H1 (cell line): Measurements from ENCODE around the gene THBS1.

Experiments
- CHD2 ChIP-seq: IDR thresholded peaks from 2 replicates; pipeline ENCODE4 v1.6.1; 2012; ENCODE audit warnings: low read length, improper control_type of control experiment
- EGR1 ChIP-seq: IDR thresholded peaks from 2 replicates; pipeline ENCODE4 v1.6.1; 2011; ENCODE audit warnings: low read depth, low read length, borderline replicate concordance
- EZH2 ChIP-seq: fragments of 200-600 bp; sonication (generic); IDR thresholded peaks from 2 replicates; pipeline ENCODE4 v1.7.1; 2012; ENCODE audit warnings: low read depth, mild to moderate bottlenecking, moderate library complexity, low read length, inconsistent platforms; ENCODE audit not compliant: severe bottlenecking
- POLR2A ChIP-seq, 2 experiments: IDR thresholded peaks; 1 replicate in 1 of 2; 2 replicates in 1 of 2; pipeline ENCODE4 v1.6.1; 2011; ENCODE audit warnings: low read depth in 2 of 2, low read length in 2 of 2, mild to moderate bottlenecking in 2 of 2; ENCODE audit errors: control extremely low read depth in 1 of 2
- POLR2AphosphoS5 ChIP-seq: IDR thresholded peaks from 2 replicates; pipeline ENCODE4 v1.6.1; 2011; ENCODE audit warnings: low read depth, low read length
- SIRT6 ChIP-seq: IDR thresholded peaks from one replicate; pipeline ENCODE4 v1.7.1; 2012; ENCODE audit warnings: low read length, inconsistent platforms
- TBP ChIP-seq: IDR thresholded peaks from 2 replicates; pipeline ENCODE4 v1.6.1; 2011; ENCODE audit warnings: low read depth, low read length, improper control_type of control experiment
- ZNF274 ChIP-seq: IDR thresholded peaks from 2 replicates; pipeline ENCODE4 v1.7.0; 2012; ENCODE audit warnings: low read length, borderline replicate concordance; ENCODE audit errors: extremely low read depth
- TF ChIP-seq, protein P1 (sequence below), 3 experiments: IDR thresholded peaks; 1 replicate in 2 of 3; 2 replicates in 1 of 3; pipeline versions ENCODE4 v1.5.1 to v1.6.1; 2011; ENCODE audit warnings: low read length in 3 of 3, mild to moderate bottlenecking in 3 of 3, inconsistent platforms in 2 of 3, low read depth in 1 of 3, moderate library complexity in 1 of 3; ENCODE audit not compliant: insufficient read depth in 1 of 3; ENCODE audit errors: control extremely low read depth in 1 of 3
- TF ChIP-seq, protein P2 (sequence below): IDR thresholded peaks from 2 replicates; pipeline ENCODE4 v1.6.1; 2012; ENCODE audit warnings: inconsistent platforms

DNA sequence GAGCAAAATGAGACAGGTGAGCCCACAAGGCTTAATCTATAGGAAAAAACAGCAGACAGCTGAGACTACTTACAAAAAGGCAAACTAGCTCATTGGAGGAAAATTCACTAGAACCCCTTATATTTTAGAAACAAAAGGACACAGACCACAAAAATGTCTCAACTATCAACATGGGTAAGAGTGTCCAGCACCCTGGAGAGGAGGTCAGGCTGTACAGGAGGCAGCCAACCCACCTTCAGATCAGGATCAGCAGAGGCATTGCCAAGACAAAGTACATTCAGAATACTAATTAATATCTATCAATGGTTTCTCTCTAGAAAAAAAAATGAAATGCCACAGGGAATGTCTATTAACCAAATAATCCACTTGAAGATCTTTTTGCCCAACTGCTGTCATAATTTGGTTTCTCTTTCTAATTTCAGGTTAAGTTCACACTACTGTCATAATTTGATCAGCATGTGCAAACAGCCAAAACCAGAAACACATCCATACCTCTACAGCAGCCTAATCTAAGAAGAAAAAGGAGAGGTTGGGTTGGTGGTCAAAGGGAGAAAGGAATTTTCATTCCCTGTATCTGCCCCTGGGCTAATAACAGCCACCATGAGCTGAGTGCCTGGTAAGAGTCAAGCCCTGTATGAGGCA, 26.0 kb upstream of the THBS1 start:
- TF ChIP-seq POLR2AphosphoS5 = no peak
- TF ChIP-seq, protein P1, sequence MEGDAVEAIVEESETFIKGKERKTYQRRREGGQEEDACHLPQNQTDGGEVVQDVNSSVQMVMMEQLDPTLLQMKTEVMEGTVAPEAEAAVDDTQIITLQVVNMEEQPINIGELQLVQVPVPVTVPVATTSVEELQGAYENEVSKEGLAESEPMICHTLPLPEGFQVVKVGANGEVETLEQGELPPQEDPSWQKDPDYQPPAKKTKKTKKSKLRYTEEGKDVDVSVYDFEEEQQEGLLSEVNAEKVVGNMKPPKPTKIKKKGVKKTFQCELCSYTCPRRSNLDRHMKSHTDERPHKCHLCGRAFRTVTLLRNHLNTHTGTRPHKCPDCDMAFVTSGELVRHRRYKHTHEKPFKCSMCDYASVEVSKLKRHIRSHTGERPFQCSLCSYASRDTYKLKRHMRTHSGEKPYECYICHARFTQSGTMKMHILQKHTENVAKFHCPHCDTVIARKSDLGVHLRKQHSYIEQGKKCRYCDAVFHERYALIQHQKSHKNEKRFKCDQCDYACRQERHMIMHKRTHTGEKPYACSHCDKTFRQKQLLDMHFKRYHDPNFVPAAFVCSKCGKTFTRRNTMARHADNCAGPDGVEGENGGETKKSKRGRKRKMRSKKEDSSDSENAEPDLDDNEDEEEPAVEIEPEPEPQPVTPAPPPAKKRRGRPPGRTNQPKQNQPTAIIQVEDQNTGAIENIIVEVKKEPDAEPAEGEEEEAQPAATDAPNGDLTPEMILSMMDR (IDR thresholded peaks at IDR 0.05; ENCODE audit: control extremely low read depth in 1 of 3, insufficient read depth in 1 of 3, low read depth in 1 of 3, low read length in 3 of 3) = no peak
- no peak for TF ChIP-seq SIRT6
- no peak for TF ChIP-seq TBP
- TF ChIP-seq EZH2 = no peak
- no peak for TF ChIP-seq EGR1
- TF ChIP-seq, protein P2, sequence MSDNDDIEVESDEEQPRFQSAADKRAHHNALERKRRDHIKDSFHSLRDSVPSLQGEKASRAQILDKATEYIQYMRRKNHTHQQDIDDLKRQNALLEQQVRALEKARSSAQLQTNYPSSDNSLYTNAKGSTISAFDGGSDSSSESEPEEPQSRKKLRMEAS = no peak
- TF ChIP-seq POLR2A (IDR thresholded peaks at IDR 0.05; ENCODE audit: control extremely low read depth in 1 of 2, low read depth in 2 of 2, low read length in 2 of 2) = no peak
- no peak for TF ChIP-seq ZNF274
- no peak for TF ChIP-seq CHD2
